ENCODE data around the gene CTSL. TPM values are rescaled to one million over a fixed set of nuclear protein-coding genes. Genes with fewer than 3 reads are reported as not detected.
A peak's percentile ranks its signal among the peaks of the same experiment; 100 is the strongest.

Gene CTSL
- total RNA-seq, 2 donors from 2014 or later, result 87.3 to 90.1 TPM

- Histone ChIP-seq H3K27me3 (replicated peaks; ENCODE audit: insufficient read depth) (no peaks in the 10 kb centered on the region), H3K4me1 (replicated peaks) (no peaks in the 10 kb centered on the region), H3K4me3 (no peak overlapping the region), H3K36me3 (no peaks in the 10 kb centered on the region), H3K9me3 (no peaks in the 10 kb centered on the region), H3K27ac (no peak overlapping the region)
- 9% methylated on average over 11 of the region's 11 CpGs for WGBS
- intact Hi-C loops (cut with DNase I), result loop anchor here (5.0 to 10.0 kb wide), 3 partner anchors 128 to 890 kb away; no protein-coding TSS in a partner anchor
- DNase-seq (ENCODE audit: low spot score), result peak; percentile 62
- TF ChIP-seq POLR2AphosphoS5 (IDR thresholded peaks at IDR 0.05) (peak; percentile 46), POLR2A (IDR thresholded peaks at IDR 0.05) (no peak), CTCF (IDR thresholded peaks at IDR 0.05) (peak; percentile 59 to 90 (median 77))
These were observed 41.2 kb upstream of the CTSL start for GRCh38 chr9:87684627-87685219.

DNA sequence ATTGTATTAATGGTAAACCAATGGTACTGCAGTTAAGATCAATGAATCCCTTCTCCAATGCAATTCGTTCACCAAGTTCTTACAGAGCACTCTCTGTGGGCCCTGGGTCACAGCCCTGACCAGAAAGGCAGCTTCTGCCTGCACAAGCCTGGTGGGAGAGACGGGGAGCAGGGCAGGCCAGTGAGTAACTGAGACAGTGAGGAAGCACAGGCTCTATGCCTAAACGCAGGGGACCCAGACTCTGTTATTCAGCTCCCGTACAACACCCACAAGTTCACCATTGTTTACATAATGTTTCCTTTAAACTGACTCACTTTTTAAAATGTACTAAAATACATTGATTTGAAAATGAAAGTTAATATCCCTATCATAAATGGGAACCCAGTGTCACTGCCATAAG, 40.5 kb upstream of the CTSL start:
- Histone ChIP-seq H3K36me3 (no peaks in the 10 kb centered on the region), H3K4me1 (replicated peaks) (no peaks in the 10 kb centered on the region), H3K27me3 (replicated peaks; ENCODE audit: insufficient read depth) (no peaks in the 10 kb centered on the region), H3K4me3 (no peak overlapping the region), H3K27ac (no peak overlapping the region), H3K9me3 (no peaks in the 10 kb centered on the region)
- DNase-seq (ENCODE audit: low spot score), result no peak
- no peak for TF ChIP-seq POLR2AphosphoS5 (IDR thresholded peaks at IDR 0.05)
- no peak for TF ChIP-seq CTCF (IDR thresholded peaks at IDR 0.05)
- no peak for TF ChIP-seq POLR2A (IDR thresholded peaks at IDR 0.05)
- intact Hi-C loops (cut with DNase I), result loop anchor here (10.0 kb wide), 2 partner anchors 359 to 889 kb away; no protein-coding TSS in a partner anchor
- 79% methylated on average over 4 of the region's 4 CpGs for WGBS

DNA sequence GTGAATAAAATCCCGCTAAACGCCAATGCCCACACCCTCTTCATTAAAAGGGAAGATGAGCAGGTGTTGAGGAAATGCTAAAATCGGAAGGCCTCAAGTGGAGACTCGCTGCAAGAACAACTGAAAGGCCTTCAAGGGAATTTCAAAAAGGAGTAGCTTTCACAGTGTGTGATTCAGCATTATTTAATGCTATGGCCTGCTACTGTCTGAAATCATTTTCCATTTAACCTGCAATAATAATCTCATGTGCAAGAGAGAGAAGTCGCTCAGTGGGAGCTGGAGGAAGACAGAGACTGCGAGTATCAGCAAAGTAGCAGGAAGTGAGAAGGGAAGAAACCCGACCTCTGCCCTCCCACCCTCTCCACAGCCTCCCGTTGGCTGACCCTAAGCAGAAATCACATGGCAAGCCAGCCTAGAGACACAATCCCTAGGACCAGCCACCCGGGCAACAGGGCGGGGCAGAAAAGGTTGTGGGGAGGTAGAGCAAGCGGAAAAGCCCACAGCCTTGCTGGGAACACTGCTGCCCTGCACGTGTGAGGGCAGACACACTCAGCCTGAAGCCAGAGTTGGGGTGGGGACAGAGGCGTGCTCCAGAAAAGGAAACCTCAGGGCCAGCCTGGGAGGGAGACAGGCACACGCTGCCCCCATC, 39.9 kb upstream of the CTSL start:
- no peaks in the 10 kb centered on the region for H3K9me3 ChIP-seq
- WGBS, result 80% methylated on average over 14 of the region's 14 CpGs
- DNase-seq (ENCODE audit: low spot score), result no peak
- no peak for TF ChIP-seq POLR2A (IDR thresholded peaks at IDR 0.05)
- TF ChIP-seq CTCF (IDR thresholded peaks at IDR 0.05), result no peak
- no peak for TF ChIP-seq POLR2AphosphoS5 (IDR thresholded peaks at IDR 0.05)
- intact Hi-C loops (cut with DNase I), result loop anchor here (10.0 kb wide), 2 partner anchors 359 to 889 kb away; no protein-coding TSS in a partner anchor
- no peaks in the 10 kb centered on the region for H3K4me1 ChIP-seq (replicated peaks)
- H3K27me3 ChIP-seq (replicated peaks; ENCODE audit: insufficient read depth), result no peaks in the 10 kb centered on the region
- H3K4me3 ChIP-seq, result no peak overlapping the region
- H3K27ac ChIP-seq, result no peak overlapping the region
- no peaks in the 10 kb centered on the region for H3K36me3 ChIP-seq

GRCh38 chr9:87686520-87687090, 39.3 kb upstream of the CTSL start:
- Histone ChIP-seq H3K4me3 (no peak overlapping the region), H3K9me3 (no peaks in the 10 kb centered on the region), H3K36me3 (no peaks in the 10 kb centered on the region), H3K27ac (no peak overlapping the region), H3K4me1 (replicated peaks) (no peaks in the 10 kb centered on the region), H3K27me3 (replicated peaks; ENCODE audit: insufficient read depth) (no peaks in the 10 kb centered on the region)
- WGBS, result 92% methylated on average over 14 of the region's 14 CpGs
- no peak for TF ChIP-seq POLR2AphosphoS5 (IDR thresholded peaks at IDR 0.05)
- TF ChIP-seq POLR2A (IDR thresholded peaks at IDR 0.05), result no peak
- TF ChIP-seq CTCF (IDR thresholded peaks at IDR 0.05), result no peak
- intact Hi-C loops (cut with DNase I), result loop anchor here (10.0 kb wide), 2 partner anchors 358 to 888 kb away; no protein-coding TSS in a partner anchor
- DNase-seq (ENCODE audit: low spot score), result no peak
